GM18505 (cell line): Measurements from ENCODE around the gene TMEM134.

Experiments used
- ATAC-seq: cut with Tn5 transposase; IDR thresholded peaks from one replicate; pipeline ENCODE4 v1.9.1; 2021; ENCODE audit not compliant: unreplicated experiment
- POLR2A ChIP-seq: IDR thresholded peaks from 4 replicates; pipeline ENCODE4 v1.6.1; 2011; ENCODE audit warnings: borderline replicate concordance; ENCODE audit not compliant: insufficient read depth, insufficient read length; ENCODE audit errors: extremely low read depth

Gene TMEM134

DNA sequence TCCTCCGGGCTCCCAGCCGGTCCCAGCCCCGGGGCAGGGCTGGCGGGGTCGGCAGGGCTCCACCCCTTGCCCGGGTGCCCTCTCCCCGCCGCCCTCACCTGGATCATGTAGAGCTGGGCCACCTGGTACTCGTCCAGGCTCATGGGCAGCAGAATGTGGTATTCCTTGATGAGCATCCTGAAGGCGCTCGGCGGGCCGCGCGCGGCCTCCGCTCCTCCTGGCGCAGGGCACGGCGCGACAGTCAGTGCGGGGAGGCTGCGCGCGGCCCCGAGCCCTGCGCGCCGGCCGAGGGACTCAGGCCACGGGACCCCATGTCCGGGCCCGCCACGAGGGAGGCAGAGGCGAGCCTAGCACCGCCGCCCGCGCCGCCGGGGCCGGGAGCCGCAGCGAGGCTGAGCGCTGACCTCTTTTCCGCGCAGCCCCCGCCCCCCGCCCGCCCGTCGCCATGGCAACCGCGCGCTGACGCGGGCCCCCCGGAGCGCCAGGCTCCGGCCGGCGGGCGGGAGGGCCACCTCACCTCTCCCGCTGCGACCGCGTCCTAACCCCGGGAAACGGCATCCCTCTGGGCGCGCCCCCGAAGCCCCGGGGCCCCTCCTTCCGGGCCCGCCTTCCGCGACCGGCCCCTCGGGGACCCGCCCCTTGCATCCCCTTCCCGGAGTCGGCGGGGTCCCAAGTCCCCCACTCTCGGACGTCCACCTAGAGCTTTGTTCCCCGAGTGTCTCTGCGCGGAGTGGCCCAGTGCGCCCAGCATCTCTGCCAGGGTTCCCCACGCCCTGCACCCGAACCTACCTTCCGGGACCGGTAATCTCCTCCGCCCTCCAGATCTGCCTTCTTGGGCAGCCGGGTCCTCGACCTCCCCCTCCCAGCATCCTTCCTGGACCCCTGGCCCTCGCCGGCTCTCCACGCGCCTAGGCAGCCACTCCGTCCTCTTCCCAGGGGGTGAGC lies 35.2 kb upstream of the TMEM134 start:
- ATAC-seq = no peak

GRCh38 chr11:67503119-67504004 lies 34.3 kb upstream of the TMEM134 start:
- ATAC-seq = no peak
- no peak for TF ChIP-seq POLR2A

More for the DNA sequence above, 35.2 kb upstream of the TMEM134 start:
- no peak for TF ChIP-seq POLR2A

DNA sequence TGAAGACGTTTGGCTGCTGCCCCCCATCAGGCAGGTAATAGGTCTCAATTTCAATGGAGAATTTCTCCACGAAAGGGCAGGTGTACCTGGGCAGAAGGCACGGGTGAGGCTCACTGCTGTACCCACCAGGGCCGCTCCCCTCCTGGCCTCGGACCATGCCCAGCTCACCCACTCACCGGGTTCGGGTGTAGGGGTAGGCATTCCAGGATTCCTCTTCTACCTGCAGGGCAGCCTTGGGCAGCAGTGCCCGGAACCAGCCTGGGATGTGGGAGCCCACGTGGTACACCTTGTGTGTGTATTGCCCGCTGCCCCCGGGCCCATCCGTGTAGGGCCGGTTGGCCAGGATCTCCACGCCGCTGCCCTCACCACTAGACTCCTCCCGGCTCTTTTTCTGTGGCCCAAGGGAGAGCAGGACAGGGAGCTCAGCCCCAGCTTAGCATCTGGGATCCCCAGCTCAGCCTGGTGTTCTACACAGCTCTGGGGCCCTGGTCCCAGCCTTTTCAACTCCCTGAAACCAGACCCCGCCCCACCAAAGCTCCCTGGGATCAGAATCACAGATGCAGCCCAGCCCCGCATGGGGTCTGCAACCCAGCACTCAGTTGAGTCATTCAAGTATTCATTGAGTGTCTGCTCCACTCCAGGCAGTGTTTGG lies 33.4 kb upstream of the TMEM134 start:
- no peak for ATAC-seq
- TF ChIP-seq POLR2A = no peak

DNA sequence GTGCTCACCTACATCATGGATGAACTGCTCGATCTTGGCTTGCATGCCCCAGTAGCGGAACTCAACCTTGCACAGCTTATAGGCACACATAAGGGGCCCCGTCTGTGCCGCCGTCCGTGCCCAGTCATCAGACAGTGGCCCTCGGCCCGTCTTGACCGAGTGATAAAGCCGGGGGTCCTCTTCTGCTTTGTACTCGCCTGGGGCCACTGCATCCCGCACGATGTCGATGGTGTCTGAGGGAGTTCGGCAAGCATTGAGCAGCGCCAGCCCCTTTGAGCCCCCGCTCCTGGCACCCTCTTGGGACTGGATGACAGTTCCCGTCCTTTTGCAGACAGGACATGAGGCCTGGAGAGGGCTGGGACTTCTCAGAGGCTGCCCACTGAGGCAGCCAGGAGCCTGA lies 32.8 kb upstream of the TMEM134 start:
- TF ChIP-seq POLR2A = no peak
- ATAC-seq = no peak

DNA sequence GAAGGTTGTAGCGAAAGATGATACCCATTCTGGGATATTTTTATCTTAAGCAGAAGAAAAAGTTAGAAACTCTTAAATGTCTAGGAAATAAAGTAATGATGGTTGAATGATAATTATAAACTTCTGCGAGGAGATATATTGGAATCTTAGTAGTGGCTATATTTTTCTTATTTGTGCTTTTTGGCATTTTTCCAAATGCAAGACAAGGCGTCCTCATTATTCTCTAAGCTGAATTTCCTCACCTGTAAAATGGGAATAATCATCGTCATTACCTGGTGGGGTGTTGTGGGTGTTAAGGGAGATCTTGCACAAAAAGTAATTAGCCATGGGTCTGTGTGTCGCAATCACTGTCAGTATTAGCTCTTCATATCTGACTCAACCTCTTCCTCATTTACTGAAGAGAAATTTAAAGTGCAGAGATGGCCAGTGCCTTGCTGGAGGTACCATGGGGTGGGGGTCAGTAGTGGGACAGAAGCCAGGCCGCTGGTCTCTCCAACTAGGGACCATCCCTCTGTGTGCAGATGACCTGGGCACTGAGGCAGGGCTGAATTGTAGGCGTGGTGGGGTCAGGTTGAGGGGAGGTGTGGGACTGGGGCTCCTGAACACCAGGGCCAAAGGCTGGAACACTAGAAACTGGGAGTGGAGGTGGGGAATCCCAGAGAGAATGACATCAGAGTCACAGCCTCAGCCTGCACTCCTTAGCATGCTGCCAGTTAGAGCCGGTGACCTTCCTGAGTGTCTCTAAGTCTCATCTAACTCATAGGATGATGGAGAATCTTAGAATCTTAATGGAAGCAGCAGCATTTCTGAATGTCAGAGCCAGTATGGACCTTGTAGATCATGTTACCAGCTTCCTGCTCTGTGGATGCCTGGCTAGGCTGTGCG lies 32.0 kb upstream of the TMEM134 start:
- ATAC-seq = no peak
- TF ChIP-seq POLR2A = no peak

DNA sequence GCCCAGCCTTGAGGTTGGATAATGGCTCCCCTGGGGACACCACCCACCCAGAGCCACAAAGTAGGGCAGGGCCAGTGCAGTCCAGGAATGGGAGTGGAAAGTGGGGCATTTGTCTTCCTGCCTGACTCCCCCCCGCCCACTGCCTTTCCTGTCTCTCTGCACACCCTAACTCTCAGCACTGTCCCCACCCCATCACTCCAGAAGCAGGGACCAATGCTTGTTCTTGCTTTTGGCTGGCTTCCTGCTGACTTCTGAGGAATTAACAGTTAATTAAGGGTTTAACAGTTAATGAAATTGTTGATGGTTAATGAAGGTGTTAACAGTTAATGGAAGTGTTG lies 31.4 kb upstream of the TMEM134 start:
- TF ChIP-seq POLR2A = no peak
- no peak for ATAC-seq

- TF ChIP-seq POLR2A = no peak
Measured at GRCh38 chr11:67499808-67500483, 30.9 kb upstream of the TMEM134 start.

GRCh38 chr11:67498544-67498972 lies 29.5 kb upstream of the TMEM134 start:
- ATAC-seq = no peak

More at GRCh38 chr11:67499808-67500483, 30.9 kb upstream of the TMEM134 start:
- no peak for ATAC-seq

GRCh38 chr11:67497656-67498291 lies 28.7 kb upstream of the TMEM134 start:
- ATAC-seq = no peak
- TF ChIP-seq POLR2A = no peak

More at GRCh38 chr11:67498544-67498972, 29.5 kb upstream of the TMEM134 start:
- no peak for TF ChIP-seq POLR2A

DNA sequence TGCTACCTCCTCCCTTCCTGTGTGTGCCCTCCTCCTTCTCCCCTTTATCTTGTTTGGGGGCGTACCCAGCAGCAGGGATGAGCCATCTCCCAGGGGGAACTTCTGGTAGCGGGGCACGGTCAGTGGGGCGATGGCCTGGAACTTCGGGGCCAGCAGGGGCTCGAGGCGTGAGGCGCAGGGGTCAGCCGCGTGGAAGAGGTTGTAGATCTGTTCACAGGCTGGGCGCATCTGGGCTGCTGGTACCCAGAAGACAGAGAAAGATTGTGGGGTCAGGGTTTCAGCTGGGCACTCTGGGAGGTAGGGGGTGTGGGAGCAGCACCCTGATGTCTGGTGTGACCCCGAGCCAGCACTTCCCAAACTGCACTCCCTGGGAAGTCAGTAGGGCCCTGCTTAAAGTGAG lies 27.1 kb upstream of the TMEM134 start:
- ATAC-seq = no peak

DNA sequence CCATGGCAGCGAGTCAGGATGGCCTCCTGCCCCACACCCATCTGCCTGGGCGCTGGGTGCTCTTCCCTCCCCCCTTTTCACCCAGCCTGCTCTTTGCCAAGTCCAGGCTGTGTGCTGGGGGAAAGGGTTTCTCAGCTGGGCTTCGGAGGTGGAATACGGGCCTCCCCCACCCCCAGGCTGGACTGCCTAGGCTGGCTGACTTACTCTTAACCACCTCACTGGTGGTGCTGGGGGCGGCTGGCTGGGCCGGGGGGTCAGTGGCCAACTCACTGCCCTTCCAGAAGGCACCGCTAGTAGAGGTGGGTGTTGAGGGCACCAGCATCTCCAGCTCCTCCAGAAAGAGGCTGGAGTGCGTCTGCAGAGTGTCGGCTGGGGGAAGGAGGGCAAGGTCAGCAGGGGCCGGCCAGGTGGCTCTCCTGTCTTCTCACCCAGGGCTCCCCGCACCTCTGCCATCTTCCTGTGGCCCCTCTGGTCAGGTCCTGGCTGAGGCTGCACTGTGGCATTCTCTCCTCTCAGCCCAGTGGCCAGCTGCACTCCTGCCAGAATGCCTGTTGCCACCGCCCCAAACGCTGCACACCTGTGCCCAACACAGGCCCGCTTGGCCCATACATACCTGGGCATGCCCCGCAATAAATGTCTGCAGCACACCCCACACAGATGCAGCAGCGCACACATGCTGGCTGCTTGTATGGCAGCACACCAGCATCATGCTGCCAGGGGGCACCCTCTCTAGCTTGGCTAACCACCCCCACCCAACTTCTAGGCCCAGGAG lies 26.4 kb upstream of the TMEM134 start:
- no peak for ATAC-seq
- no peak for TF ChIP-seq POLR2A

More for the DNA sequence above, 27.1 kb upstream of the TMEM134 start:
- TF ChIP-seq POLR2A = no peak
